Ascending aorta (tissue), 2 donors: ENCODE data around the gene PMP22. TPM values are rescaled to one million over a fixed set of nuclear protein-coding genes. Genes with fewer than 3 reads are reported as not detected.

Experiments
- DNase-seq, 2 donors: peaks; one replicate each; pipeline ENCODE4 v3.0.0-alpha.2; 2019; ENCODE audit warnings: low spot score in 2 of 2
- H3K27ac ChIP-seq, 2 donors: fragments of 200-600 bp; sonication (generic); one replicate each; pipeline ENCODE4 v1.5.1; 2016 to 2017; ENCODE audit warnings: mild to moderate bottlenecking in 1 of 2
- H3K27me3 ChIP-seq: fragments of 200-600 bp; sonication (generic); one replicate; pipeline ENCODE4 v1.5.1; 2017
- H3K36me3 ChIP-seq, 2 donors: fragments of 200-600 bp; sonication (generic); one replicate each; pipeline ENCODE4 v1.5.1; 2016
- H3K4me1 ChIP-seq, 2 donors: fragments of 200-600 bp; sonication (generic); one replicate each; pipeline ENCODE4 v1.5.1; 2016 to 2017; ENCODE audit warnings: mild to moderate bottlenecking in 1 of 2
- H3K4me3 ChIP-seq, 2 donors: fragments of 200-600 bp; sonication (generic); one replicate each; pipeline ENCODE4 v1.5.1; 2016 to 2017; ENCODE audit warnings: mild to moderate bottlenecking in 1 of 2
- H3K9me3 ChIP-seq, 2 donors: fragments of 200-600 bp; sonication (generic); one replicate each; pipeline ENCODE4 v1.5.1; 2016
- CTCF ChIP-seq, 3 experiments: fragments of 200-600 bp in 2 of 3; fragments of 450-650 bp in 1 of 3; sonication (generic) in 2 of 3; IDR thresholded peaks; one replicate each; pipeline ENCODE4 v1.5.1; 2016 to 2019; ENCODE audit warnings: antibody characterized with exemption in 3 of 3, mild to moderate bottlenecking in 1 of 3, moderate library complexity in 1 of 3
- intact Hi-C: fragments of 100-400 bp; cut with DNase I; formaldehyde crosslinking; loops from one replicate; pipeline ENCODE4 v1.15.1; 2023
- total RNA-seq: library from RNA; depleted of rRNA; stranded (reverse); fragments of >200 nt; gene quantifications from one replicate; pipeline ENCODE4 v1.1.0, GENCODE V29; 2016

The PMP22 gene
- total RNA-seq, 1 donor from 2014 or later = 199 TPM

- Histone ChIP-seq H3K9me3 (no peaks in the 10 kb centered on the region), H3K36me3 (no peaks in the 10 kb centered on the region), H3K4me1 (no peaks in the 10 kb centered on the region), H3K4me3 (no peak overlapping the region), H3K27ac (no peak overlapping the region), H3K27me3 (no peaks in the 10 kb centered on the region)
- TF ChIP-seq CTCF (IDR thresholded peaks at IDR 0.05) = no peak
- intact Hi-C loops = no loop called here
- DNase-seq = no peak
Observed at GRCh38 chr17:15303851-15304250, 38.7 kb upstream of the PMP22 start.

- intact Hi-C loops = no loop called here
- Histone ChIP-seq H3K4me3 (no peak overlapping the region), H3K4me1 (no peaks in the 10 kb centered on the region)
Observed at GRCh38 chr17:15303268-15303667, 38.1 kb upstream of the PMP22 start.

GRCh38 chr17:15301845-15302244 is 36.7 kb upstream of the PMP22 start:
- H3K36me3 ChIP-seq = no peaks in the 10 kb centered on the region
- DNase-seq = no peak
- intact Hi-C loops = no loop called here
- no peak overlapping the region for H3K4me3 ChIP-seq
- TF ChIP-seq CTCF (IDR thresholded peaks at IDR 0.05) = no peak
- H3K9me3 ChIP-seq = no peaks in the 10 kb centered on the region
- no peak overlapping the region for H3K27ac ChIP-seq
- no peaks in the 10 kb centered on the region for H3K27me3 ChIP-seq
- H3K4me1 ChIP-seq = no peaks in the 10 kb centered on the region

More at GRCh38 chr17:15303268-15303667, 38.1 kb upstream of the PMP22 start:
- TF ChIP-seq CTCF (IDR thresholded peaks at IDR 0.05) = no peak
- no peak overlapping the region for H3K27ac ChIP-seq
- no peaks in the 10 kb centered on the region for H3K36me3 ChIP-seq
- no peaks in the 10 kb centered on the region for H3K9me3 ChIP-seq
- no peak for DNase-seq
- H3K27me3 ChIP-seq = no peaks in the 10 kb centered on the region

- TF ChIP-seq CTCF (IDR thresholded peaks at IDR 0.05) = no peak
- H3K4me1 ChIP-seq = no peaks in the 10 kb centered on the region
- H3K27me3 ChIP-seq = no peaks in the 10 kb centered on the region
- H3K4me3 ChIP-seq = no peak overlapping the region
- no peaks in the 10 kb centered on the region for H3K36me3 ChIP-seq
- no peaks in the 10 kb centered on the region for H3K9me3 ChIP-seq
- H3K27ac ChIP-seq = no peak overlapping the region
- no peak for DNase-seq
- intact Hi-C loops = no loop called here
Observed at GRCh38 chr17:15298176-15298575, 33.0 kb upstream of the PMP22 start.

GRCh38 chr17:15293558-15293957 is 28.4 kb upstream of the PMP22 start:
- Histone ChIP-seq H3K36me3 (no peaks in the 10 kb centered on the region), H3K4me1 (no peaks in the 10 kb centered on the region), H3K27me3 (no peaks in the 10 kb centered on the region), H3K9me3 (no peaks in the 10 kb centered on the region), H3K4me3 (no peak overlapping the region), H3K27ac (no peak overlapping the region)
- intact Hi-C loops = no loop called here
- DNase-seq = no peak
- no peak for TF ChIP-seq CTCF (IDR thresholded peaks at IDR 0.05)

- DNase-seq = no peak
- H3K27ac ChIP-seq = no peak overlapping the region
- H3K9me3 ChIP-seq = no peaks in the 10 kb centered on the region
- intact Hi-C loops = no loop called here
- no peaks in the 10 kb centered on the region for H3K36me3 ChIP-seq
- no peaks in the 10 kb centered on the region for H3K27me3 ChIP-seq
- TF ChIP-seq CTCF (IDR thresholded peaks at IDR 0.05) = no peak
- H3K4me3 ChIP-seq = no peak overlapping the region
- H3K4me1 ChIP-seq = no peaks in the 10 kb centered on the region
Observed at GRCh38 chr17:15291674-15292361, 26.7 kb upstream of the PMP22 start.
